Measurements from ENCODE around the gene SENP8. TPM values are rescaled to one million over a fixed set of nuclear protein-coding genes. Genes with fewer than 3 reads are reported as not detected.

The SENP8 gene
- total and polyA plus RNA-seq, 4 donors, result 5.1 to 6.7 (median 6.0) TPM

Other genes starting within 250 kb of the SENP8 start
- gene MYO9A, start 253 bp upstream of the SENP8 start, total RNA-seq, result 100 to 1,000 TPM in 1 of 2 donors, 10 to 100 TPM in 1; 56.0 to 116 TPM
- 10 to 100 TPM; 17.2 to 24.8 TPM for gene MYO9A, start 253 bp upstream of the SENP8 start, polyA plus RNA-seq (ENCODE audit: insufficient read length in 2 of 2)
- gene GRAMD2A, start 79.4 kb downstream of the SENP8 start, total RNA-seq, result 1 to 10 TPM; 1.4 to 1.8 TPM
- gene GRAMD2A, start 79.4 kb downstream of the SENP8 start, polyA plus RNA-seq (ENCODE audit: insufficient read length in 2 of 2), result 1 to 10 TPM; 2.7 to 3.8 TPM
- gene PKM, start 112.8 kb downstream of the SENP8 start, total RNA-seq, result 100 to 1,000 TPM; 461 to 632 TPM
- gene PKM, start 112.8 kb downstream of the SENP8 start, polyA plus RNA-seq (ENCODE audit: insufficient read length in 2 of 2), result 100 to 1,000 TPM; 661 to 718 TPM
- gene PARP6, start 154.2 kb downstream of the SENP8 start, total RNA-seq, result 100 to 1,000 TPM in 1 of 2 donors, 10 to 100 TPM in 1; 55.4 to 114 TPM
- 100 to 1,000 TPM; 199 to 201 TPM for gene PARP6, start 154.2 kb downstream of the SENP8 start, polyA plus RNA-seq (ENCODE audit: insufficient read length in 2 of 2)
- gene CELF6, start 201.8 kb downstream of the SENP8 start, total RNA-seq, result 1 to 10 TPM; 6.8 to 8.5 TPM
- 10 to 100 TPM; 18.2 to 18.7 TPM for gene CELF6, start 201.8 kb downstream of the SENP8 start, polyA plus RNA-seq (ENCODE audit: insufficient read length in 2 of 2)

Measured in spinal cord (tissue), 4 donors.